ENCODE measurements around the gene SUCO. TPM values are rescaled to one million over a fixed set of nuclear protein-coding genes. Genes with fewer than 3 reads are reported as not detected.
"Not testable (repeated sequence)": the region's sequence is repeated elsewhere in the genome, so short reads cannot be mapped to it uniquely, and the experiment has no call there.

SUCO gene
- total RNA-seq, 4 donors from 2014 or later: 18.6 to 26.9 (median 23.4) TPM

DNA sequence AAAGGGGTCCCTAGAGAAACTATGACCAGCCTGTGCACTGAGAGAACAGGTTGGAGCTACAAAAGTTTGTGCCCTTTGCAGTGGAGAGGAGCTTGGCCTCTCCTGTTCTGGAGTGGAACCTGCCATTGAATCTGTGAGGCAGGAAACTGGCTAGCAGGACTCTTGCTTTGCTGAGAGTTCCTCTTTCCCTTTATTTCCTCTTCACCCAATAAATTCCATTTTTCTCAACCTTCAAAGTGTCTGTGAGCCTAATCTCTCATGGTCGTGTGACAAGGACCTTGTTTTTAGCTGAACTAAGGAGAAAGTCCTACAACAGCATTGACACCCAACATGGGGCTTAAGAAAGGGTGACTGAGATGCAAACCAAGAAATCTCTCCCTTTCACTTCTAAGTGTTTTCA lies 83.2 kb downstream of the SUCO start:
- WGBS, 2 donors: 55 to 88% methylated on average over 1 of the region's 1 CpG
- TF ChIP-seq, protein P1, sequence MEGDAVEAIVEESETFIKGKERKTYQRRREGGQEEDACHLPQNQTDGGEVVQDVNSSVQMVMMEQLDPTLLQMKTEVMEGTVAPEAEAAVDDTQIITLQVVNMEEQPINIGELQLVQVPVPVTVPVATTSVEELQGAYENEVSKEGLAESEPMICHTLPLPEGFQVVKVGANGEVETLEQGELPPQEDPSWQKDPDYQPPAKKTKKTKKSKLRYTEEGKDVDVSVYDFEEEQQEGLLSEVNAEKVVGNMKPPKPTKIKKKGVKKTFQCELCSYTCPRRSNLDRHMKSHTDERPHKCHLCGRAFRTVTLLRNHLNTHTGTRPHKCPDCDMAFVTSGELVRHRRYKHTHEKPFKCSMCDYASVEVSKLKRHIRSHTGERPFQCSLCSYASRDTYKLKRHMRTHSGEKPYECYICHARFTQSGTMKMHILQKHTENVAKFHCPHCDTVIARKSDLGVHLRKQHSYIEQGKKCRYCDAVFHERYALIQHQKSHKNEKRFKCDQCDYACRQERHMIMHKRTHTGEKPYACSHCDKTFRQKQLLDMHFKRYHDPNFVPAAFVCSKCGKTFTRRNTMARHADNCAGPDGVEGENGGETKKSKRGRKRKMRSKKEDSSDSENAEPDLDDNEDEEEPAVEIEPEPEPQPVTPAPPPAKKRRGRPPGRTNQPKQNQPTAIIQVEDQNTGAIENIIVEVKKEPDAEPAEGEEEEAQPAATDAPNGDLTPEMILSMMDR (IDR thresholded peaks at IDR 0.05): no peak
- TF ChIP-seq POLR2A (IDR thresholded peaks at IDR 0.05): no peak

DNA sequence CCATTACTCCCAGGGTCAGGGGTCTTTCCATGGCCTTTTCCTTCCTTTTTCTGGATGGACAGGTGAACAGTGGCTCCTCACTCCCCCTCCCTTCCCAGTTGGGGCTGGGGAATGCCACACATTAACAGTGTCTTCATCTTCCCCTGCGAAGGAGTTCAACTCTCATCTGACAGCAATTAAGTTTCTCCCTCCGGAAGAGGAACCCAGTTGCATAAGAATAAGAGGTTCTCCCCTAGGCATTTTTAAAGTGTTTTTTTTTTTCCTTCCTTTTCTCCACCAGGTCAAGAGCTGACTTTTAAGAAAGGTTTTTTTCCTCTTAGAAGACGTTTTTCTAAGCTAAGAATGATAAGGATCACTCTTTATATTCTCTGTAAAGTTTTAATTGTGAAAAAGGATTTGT lies 83.7 kb downstream of the SUCO start:
- Histone ChIP-seq H3K9me3 (peaks cover 0 to 22% (median 14%) of the 10 kb centered on the region in 3 donors), H3K36me3 (no peaks in the 10 kb centered on the region), H3K27ac (no peak overlapping the region), H3K4me3 (no peak overlapping the region), H3K27me3 (no peaks in the 10 kb centered on the region), H3K4me1 (no peaks in the 10 kb centered on the region)
- no peak for TF ChIP-seq POLR2A (IDR thresholded peaks at IDR 0.05)
- TF ChIP-seq, protein P1 (IDR thresholded peaks at IDR 0.05): no peak
- 52 to 61% methylated on average over 3 of the region's 3 CpGs for WGBS, 2 donors
- DNase-seq: no peak
- intact Hi-C loops (cut with DNase I): no loop called here

More for the DNA sequence above, 83.2 kb downstream of the SUCO start:
- Histone ChIP-seq H3K27me3 (no peaks in the 10 kb centered on the region), H3K4me3 (no peak overlapping the region), H3K9me3 (peaks cover 0 to 17% (median 14%) of the 10 kb centered on the region in 3 donors), H3K4me1 (no peaks in the 10 kb centered on the region), H3K27ac (no peak overlapping the region), H3K36me3 (peaks cover 0 to under 1% (median 0%) of the 10 kb centered on the region in 3 donors)
- intact Hi-C loops (cut with DNase I): no loop called here
- DNase-seq: no peak

GRCh38 chr1:172620603-172621002 lies 87.7 kb downstream of the SUCO start:
- H3K27ac ChIP-seq; DNase-seq; intact Hi-C loops (cut with DNase I); H3K36me3 ChIP-seq; H3K27me3 ChIP-seq; H3K4me3 ChIP-seq; H3K4me1 ChIP-seq: not testable (repeated sequence)
- H3K9me3 ChIP-seq: peaks cover 0 to 22% (median 14%) of the 10 kb centered on the region in 3 donors
- WGBS, 2 donors: 87 to 95% methylated on average over 9 of the region's 9 CpGs

GRCh38 chr1:172622541-172622940 lies 89.6 kb downstream of the SUCO start:
- Histone ChIP-seq H3K4me1 (no peaks in the 10 kb centered on the region), H3K9me3 (peaks cover 0 to 22% (median 14%) of the 10 kb centered on the region in 3 donors), H3K27ac (no peak overlapping the region), H3K4me3 (no peak overlapping the region), H3K27me3 (no peaks in the 10 kb centered on the region), H3K36me3 (no peaks in the 10 kb centered on the region)
- WGBS, 2 donors: 73 to 74% methylated on average over 3 of the region's 3 CpGs
- no peak for TF ChIP-seq POLR2A (IDR thresholded peaks at IDR 0.05)
- TF ChIP-seq, protein P1 (IDR thresholded peaks at IDR 0.05): no peak
- no peak for DNase-seq
- intact Hi-C loops (cut with DNase I): no loop called here

- DNase-seq: no peak
- intact Hi-C loops (cut with DNase I): no loop called here
- Histone ChIP-seq H3K36me3 (no peaks in the 10 kb centered on the region), H3K4me1 (no peaks in the 10 kb centered on the region), H3K27ac (no peak overlapping the region), H3K27me3 (no peaks in the 10 kb centered on the region), H3K9me3 (peaks cover 0 to 22% (median 14%) of the 10 kb centered on the region in 3 donors), H3K4me3 (no peak overlapping the region)
- TF ChIP-seq, protein P1 (IDR thresholded peaks at IDR 0.05): no peak
- no peak for TF ChIP-seq POLR2A (IDR thresholded peaks at IDR 0.05)
- WGBS, 2 donors: 80 to 93% methylated on average over 3 of the region's 3 CpGs
These were observed 90.8 kb downstream of the SUCO start for GRCh38 chr1:172623748-172624147.

DNA sequence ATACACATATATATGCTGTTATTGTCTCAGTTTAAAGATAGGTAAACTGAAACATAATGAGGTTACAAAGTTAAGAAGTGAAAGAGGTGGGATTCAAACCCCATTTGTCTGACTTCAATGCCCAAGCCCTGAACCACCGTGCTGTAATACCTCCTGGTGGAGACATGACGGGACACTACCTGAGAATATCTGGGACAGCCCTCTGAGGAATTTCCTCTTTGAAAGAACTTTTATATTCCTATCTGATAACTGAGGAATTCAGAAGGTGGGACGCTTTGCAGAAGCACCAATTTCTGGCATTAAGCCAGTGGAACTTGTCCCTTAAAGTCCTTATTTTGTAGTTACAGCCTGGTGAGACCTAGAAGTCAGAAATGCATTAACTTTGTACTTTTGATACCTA lies 93.9 kb downstream of the SUCO start:
- H3K27ac ChIP-seq: no peak overlapping the region
- no peaks in the 10 kb centered on the region for H3K27me3 ChIP-seq
- intact Hi-C loops (cut with DNase I): no loop called here
- no peaks in the 10 kb centered on the region for H3K36me3 ChIP-seq
- WGBS, 2 donors: 59 to 74% methylated on average over 3 of the region's 3 CpGs
- DNase-seq: no peak
- no peaks in the 10 kb centered on the region for H3K9me3 ChIP-seq
- no peak overlapping the region for H3K4me3 ChIP-seq
- H3K4me1 ChIP-seq: no peaks in the 10 kb centered on the region
- TF ChIP-seq, protein P1 (IDR thresholded peaks at IDR 0.05): no peak
- TF ChIP-seq POLR2A (IDR thresholded peaks at IDR 0.05): no peak
